HG03432 (cell line): ENCODE results near the gene MYBL2.
"Not testable (repeated sequence)": the region's sequence is repeated elsewhere in the genome, so short reads cannot be mapped to it uniquely, and the experiment has no call there.

Experiments
- ATAC-seq: cut with Tn5 transposase; IDR thresholded peaks from one replicate; pipeline ENCODE4 v1.9.1; 2021; ENCODE audit warnings: mild to moderate bottlenecking, moderate library complexity; ENCODE audit not compliant: unreplicated experiment

MYBL2 gene

GRCh38 chr20:43666376-43667328, at the start of gene MYBL2:
TSS of gene MYBL2 (plus strand) at chr20:43667114. CDS start at chr20:43667284, 170 bp downstream.
- ATAC-seq, result peak; percentile 84

DNA sequence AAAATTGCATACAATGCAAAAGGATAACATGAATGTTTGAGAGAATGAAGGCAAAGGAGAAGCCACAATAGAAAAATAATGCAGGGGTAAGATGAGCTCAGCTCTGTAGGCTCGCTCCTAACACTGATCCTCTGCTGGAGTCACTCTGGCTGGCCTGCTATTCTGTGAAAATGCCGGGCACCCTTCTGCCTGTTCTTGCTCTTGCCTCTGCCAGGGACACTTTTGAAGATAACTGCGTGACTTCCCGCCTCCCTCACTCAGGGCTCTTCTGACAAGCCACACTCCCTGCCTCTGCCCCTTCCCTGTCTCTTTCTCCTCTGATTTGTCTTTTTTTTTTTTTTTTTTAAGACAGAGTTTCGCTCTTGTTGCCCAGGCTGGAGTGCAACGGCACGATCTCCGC, 35.3 kb upstream of the MYBL2 start:
- no peak for ATAC-seq

GRCh38 chr20:43636429-43636828, 30.5 kb upstream of the MYBL2 start:
- ATAC-seq, result no peak

- no peak for ATAC-seq
Observed at GRCh38 chr20:43642548-43642947, 24.4 kb upstream of the MYBL2 start.

GRCh38 chr20:43650997-43651525, 15.9 kb upstream of the MYBL2 start:
- ATAC-seq, result no peak

GRCh38 chr20:43651650-43652184, 15.2 kb upstream of the MYBL2 start:
- ATAC-seq, result not testable (repeated sequence)

DNA sequence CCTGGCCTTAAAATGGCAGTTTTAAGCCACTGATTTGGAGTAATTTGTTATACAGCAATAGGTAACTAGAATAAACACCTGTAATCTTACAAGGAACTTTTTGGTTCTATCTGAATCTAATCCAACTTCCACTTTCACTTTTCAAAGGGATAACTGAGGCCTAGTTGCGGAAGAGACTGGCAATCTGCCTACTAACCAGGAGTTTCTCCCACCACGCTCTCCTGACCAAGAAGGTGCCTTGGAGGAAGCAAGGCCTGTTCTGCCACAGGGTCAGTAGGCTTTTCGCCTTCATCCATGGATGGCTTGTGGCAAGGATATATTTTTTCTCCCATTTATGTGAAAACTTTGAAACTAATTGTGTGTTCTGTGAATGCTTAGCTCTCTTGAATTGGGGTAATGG, 12.9 kb upstream of the MYBL2 start:
- no peak for ATAC-seq

DNA sequence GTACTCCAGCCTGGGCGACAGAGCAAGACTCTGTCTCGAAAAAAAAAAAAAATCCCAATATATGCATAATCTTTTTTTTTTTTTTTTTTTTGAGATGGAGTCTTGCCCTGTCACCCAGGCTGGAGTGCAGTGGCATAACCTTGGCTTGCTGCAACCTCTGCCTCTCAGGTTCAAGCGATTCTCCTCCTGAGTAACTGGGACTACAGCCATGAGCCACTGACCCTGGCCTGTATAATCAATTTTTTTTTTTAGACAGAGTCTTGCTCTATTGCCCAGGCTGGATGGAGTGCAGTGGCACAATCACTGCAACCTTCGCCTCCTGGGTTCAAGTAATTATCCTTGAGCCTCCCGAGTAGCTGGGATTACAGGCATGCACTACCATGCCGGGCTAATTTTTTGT, 11.7 kb upstream of the MYBL2 start:
- not testable (repeated sequence) for ATAC-seq

GRCh38 chr20:43655937-43656336, 11.0 kb upstream of the MYBL2 start:
- no peak for ATAC-seq

DNA sequence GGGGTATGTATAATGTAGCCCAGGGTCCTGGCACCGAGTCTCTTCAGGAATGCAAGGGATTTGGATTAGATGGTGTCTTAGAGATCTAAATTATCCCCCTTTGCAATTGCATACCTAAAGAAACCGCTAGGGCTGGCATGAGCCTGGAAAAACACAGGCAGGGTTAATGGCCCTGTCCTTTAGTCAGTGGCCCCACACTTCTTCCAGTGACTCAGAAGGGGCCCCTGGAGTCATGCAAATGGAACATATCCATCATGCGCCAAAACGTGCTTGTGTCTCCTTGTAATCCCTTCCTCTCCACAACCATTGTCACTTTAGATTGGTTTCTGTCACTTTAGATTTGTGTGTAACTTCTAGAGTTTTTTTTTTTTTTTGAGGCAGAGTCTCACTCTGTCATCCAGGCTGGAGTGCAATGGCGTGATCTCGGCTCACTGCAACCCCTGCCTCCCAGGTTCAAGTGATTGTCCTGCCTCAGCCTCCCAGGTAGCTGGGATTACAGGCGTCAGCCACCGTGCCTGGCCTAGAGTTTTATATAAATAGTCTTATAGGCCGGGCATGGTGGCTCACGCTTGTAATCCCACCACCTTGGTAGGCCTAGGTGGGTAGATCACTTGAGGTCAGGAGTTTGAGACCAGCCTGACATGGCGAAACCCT, 8.7 kb upstream of the MYBL2 start:
- ATAC-seq, result no peak

DNA sequence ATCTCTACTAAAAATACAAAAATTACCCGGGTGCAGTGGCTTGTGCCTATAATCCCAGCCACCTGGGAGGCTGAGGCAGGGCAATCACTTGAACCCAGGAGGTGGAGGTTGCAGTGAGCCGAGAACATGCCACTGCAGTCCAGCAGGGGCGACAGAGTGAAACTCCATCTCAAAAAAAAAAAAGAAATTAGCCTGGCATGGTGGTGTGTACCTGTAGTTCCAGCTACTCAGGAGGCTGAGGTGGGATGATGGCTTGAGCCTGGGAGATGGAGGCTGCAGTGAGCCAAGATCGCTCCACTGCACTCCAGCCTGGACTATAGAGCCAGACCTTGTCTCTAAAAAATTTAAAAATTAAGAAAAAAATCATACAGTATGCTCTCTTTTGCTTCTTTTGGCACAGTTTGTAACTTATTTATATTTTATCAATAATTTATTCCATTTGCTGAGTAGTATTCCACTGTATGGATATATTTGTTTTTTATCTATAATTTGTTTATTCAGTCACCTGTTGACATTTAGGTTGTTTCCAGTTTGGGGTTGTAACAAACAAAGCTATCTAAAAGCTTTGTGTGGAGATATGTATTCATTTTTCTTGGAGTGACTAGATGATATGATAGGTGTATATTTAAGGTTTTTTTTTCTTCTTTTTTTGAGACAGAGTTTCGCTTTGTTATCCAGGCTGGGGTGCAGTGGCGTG, 8.0 kb upstream of the MYBL2 start:
- ATAC-seq, result no peak

DNA sequence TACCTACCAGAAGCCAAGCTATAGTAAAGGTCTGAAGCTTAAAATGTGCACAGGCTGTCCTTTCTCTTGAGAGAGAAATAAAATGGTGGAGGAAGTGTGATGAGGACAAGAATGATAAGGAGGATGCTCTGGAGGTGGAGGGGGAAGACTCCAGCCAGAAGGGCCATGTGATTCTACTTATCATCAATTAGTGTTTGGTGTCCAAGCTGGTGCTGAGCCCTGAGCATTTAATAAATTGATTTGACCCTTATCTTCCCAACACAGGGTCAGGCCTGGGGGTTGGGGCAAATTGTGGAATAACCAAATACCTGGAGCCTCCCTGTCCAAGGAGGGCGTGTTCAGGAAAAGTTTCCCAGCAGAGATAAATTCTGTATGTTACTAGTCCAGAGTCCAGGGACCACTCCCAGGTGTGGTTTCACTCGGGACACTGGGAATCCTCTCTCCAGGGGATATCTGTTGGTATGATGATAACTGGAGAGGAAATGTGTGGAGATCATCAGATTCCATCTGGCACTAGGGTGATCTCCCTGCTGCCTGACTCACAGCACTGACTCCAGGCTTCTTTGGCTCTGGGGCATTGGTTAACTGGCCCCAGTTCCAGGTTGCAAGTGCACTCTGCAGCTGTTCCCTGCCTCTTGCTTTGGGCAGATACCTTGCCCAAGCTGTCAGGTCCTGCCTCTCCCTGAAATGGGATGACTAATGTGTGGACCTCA, 3.8 kb upstream of the MYBL2 start:
- ATAC-seq, result no peak

DNA sequence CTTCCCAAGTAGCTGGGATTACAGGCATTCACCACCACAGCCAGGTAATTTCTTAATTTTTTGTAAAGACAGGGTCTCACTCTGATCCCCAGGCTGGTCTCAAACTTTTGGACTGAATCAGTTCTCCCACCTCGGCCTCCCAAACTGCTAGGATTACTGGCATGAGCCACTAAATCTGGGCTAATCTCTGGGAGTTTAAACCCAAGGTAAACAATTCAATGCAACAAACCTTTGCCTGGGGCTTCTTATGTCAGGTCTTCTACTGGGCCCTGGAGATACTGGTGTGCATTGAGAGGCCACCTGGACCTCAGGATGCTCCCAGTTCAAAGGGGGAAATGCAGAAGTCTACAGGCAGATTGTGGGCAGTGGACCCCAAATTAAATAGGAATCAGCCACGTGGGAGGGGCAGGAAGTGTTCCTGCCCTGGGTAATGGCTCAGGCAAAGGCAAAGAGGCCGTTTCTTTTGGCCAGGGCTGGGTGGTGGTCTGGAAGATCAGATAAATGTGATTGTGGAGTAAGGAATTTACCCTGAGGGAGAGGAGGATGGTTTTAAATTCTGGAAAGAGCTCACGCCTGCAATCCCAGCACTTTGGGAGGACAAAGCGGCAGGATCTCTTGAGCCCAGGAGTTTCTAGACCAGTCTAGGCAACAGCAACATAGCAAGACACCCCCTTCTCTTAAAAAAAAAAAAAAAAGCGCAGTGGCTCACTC, 1.3 kb upstream of the MYBL2 start:
- ATAC-seq, result no peak

DNA sequence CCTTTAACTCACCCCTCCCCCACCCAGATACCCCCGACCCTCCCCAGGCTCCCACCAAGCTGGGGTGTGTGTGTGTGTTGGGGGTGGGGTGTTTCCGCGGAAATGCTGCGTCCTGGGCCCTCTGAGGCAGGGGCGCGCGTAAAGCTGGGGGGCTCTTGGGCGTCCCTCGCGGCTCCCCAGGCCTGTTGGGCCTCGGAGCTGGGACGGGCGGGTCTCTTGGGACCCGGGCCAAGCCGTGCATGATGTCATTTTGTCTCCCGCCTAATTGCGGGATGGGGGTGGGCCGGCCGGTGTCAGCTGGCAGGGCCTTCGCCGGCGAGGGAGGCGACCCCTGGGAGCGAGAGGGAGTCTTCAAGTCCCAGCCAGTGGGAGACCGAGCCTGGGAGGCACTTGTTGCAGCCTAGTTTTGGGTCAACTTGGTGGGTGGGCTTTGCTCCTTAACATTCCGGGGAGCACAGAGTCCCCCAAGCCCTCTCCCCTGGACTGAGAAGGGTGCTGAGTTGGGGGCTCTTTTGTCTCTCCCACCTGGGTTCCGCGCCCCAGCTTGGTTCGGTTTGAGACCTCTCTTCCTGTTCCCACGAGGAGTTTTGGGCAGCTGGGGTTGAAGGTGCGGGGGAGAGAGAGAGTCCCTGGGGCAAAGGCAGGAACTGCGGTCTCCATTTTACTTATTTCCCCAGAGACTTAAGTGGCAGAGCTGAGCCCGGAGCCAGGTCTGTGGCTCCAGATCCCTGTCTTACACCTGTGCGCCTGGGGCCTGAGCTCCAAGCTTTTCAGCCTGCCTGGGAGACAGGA, 623 bp downstream of the MYBL2 start:
- ATAC-seq, result peak; percentile 30

GRCh38 chr20:43669332-43669731, 2.4 kb downstream of the MYBL2 start:
- no peak for ATAC-seq

DNA sequence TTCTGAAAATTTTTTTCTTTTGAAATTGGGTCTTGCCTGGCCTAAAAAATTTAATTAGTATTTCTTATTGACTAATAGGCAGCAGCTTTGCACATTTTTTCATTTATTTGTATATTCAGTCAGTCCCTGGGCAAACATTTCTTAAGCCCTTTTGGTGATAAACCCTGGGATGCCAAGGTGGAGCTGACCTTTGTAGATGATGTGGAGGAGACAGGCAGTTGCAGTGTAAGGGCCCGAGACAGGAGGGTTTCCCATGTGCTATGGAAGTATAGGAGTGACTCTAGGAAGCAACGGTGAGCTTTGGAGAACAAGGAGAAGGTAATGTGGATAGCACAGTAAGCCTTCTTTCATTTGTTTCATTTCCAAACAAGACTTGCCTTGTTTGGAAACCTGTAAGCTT, 3.5 kb downstream of the MYBL2 start:
- ATAC-seq, result no peak

- no peak for ATAC-seq
Observed at GRCh38 chr20:43676368-43676767, 9.5 kb downstream of the MYBL2 start.

GRCh38 chr20:43680981-43681380, 14.1 kb downstream of the MYBL2 start:
- no peak for ATAC-seq

DNA sequence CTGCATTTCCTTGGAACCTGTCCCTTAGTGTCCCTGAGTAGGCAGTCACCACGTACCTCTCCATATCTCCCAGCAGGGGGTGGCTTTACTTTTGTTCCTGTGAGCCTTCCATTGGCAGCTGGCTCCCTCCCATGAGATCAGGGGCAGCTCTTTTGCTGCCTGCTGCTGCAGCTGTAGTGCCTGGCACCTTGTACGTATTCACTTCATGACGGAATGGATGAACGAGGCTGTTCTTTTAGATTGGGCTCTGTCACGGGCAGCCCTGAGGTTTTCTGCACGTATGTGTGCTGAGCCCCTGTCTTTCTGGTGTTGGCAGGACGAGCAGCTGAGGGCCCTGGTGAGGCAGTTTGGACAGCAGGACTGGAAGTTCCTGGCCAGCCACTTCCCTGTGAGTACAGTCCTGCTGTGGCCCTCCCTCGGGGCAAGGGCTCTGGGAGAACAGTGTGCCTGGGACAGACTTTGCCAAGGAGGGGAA, 14.6 kb downstream of the MYBL2 start:
- peak; percentile 24 for ATAC-seq
